ENCODE measurements around the gene MAN2A1. TPM values are rescaled to one million over a fixed set of nuclear protein-coding genes. Genes with fewer than 3 reads are reported as not detected.
"Not testable (repeated sequence)": the region's sequence is repeated elsewhere in the genome, so short reads cannot be mapped to it uniquely, and the experiment has no call there.

MAN2A1 gene
- total RNA-seq, 1 donor from 2014 or later: 7.7 TPM

- ATAC-seq (ENCODE audit: poor library complexity) (no peak), DNase-seq (no peak)
- intact Hi-C loops (cut with DNase I): no loop called here
Observed at GRCh38 chr5:109876941-109877669, 187.4 kb downstream of the MAN2A1 start.

GRCh38 chr5:109877670-109878045, 187.9 kb downstream of the MAN2A1 start:
- DNase-seq (no peak), ATAC-seq (ENCODE audit: poor library complexity) (no peak)
- intact Hi-C loops (cut with DNase I): no loop called here

- ATAC-seq (ENCODE audit: poor library complexity) (no peak), DNase-seq (no peak)
Observed at GRCh38 chr5:109878887-109879286, 189.2 kb downstream of the MAN2A1 start.

GRCh38 chr5:109880907-109881685, 191.4 kb downstream of the MAN2A1 start:
- intact Hi-C loops (cut with DNase I): no loop called here
- DNase-seq (no peak), ATAC-seq (ENCODE audit: poor library complexity) (no peak)

More at GRCh38 chr5:109878887-109879286, 189.2 kb downstream of the MAN2A1 start:
- intact Hi-C loops (cut with DNase I): no loop called here

- intact Hi-C loops (cut with DNase I): no loop called here
- DNase-seq (no peak), ATAC-seq (ENCODE audit: poor library complexity) (no peak)
Observed at GRCh38 chr5:109882546-109882945, 192.8 kb downstream of the MAN2A1 start.

GRCh38 chr5:109884676-109885075, 194.9 kb downstream of the MAN2A1 start:
- intact Hi-C loops (cut with DNase I): no loop called here
- ATAC-seq (ENCODE audit: poor library complexity) (no peak), DNase-seq (no peak)

- DNase-seq: no peak
- intact Hi-C loops (cut with DNase I): no loop called here
- no peak for ATAC-seq (ENCODE audit: poor library complexity)
Observed at GRCh38 chr5:109885205-109885604, 195.5 kb downstream of the MAN2A1 start.

GRCh38 chr5:109888989-109889388, 199.3 kb downstream of the MAN2A1 start:
- intact Hi-C loops (cut with DNase I): no loop called here
- DNase-seq (no peak), ATAC-seq (ENCODE audit: poor library complexity) (no peak)

- intact Hi-C loops (cut with DNase I); DNase-seq; ATAC-seq (ENCODE audit: poor library complexity): not testable (repeated sequence)
Observed at GRCh38 chr5:109893271-109893670, 203.5 kb downstream of the MAN2A1 start.

- ATAC-seq (ENCODE audit: poor library complexity) (no peak), DNase-seq (no peak)
- intact Hi-C loops (cut with DNase I): no loop called here
Observed at GRCh38 chr5:109898269-109899162, 208.8 kb downstream of the MAN2A1 start.

GRCh38 chr5:109899163-109899535, 209.4 kb downstream of the MAN2A1 start:
- DNase-seq (no peak), ATAC-seq (ENCODE audit: poor library complexity) (no peak)
- intact Hi-C loops (cut with DNase I): no loop called here

GRCh38 chr5:109900461-109900860, 210.7 kb downstream of the MAN2A1 start:
- intact Hi-C loops (cut with DNase I): no loop called here
- ATAC-seq (ENCODE audit: poor library complexity): no peak
- DNase-seq: no peak

- intact Hi-C loops (cut with DNase I): no loop called here
- DNase-seq (no peak), ATAC-seq (ENCODE audit: poor library complexity) (no peak)
Observed at GRCh38 chr5:109900911-109901627, 211.3 kb downstream of the MAN2A1 start.

- intact Hi-C loops (cut with DNase I): no loop called here
- no peak for DNase-seq
- no peak for ATAC-seq (ENCODE audit: poor library complexity)
Observed at GRCh38 chr5:109901628-109901981, 211.9 kb downstream of the MAN2A1 start.

- ATAC-seq (ENCODE audit: poor library complexity): no peak
- intact Hi-C loops (cut with DNase I): no loop called here
Observed at GRCh38 chr5:109903061-109903460, 213.3 kb downstream of the MAN2A1 start.

GRCh38 chr5:109905906-109906305, 216.2 kb downstream of the MAN2A1 start:
- intact Hi-C loops (cut with DNase I): no loop called here
- DNase-seq: no peak
- ATAC-seq (ENCODE audit: poor library complexity): no peak

More at GRCh38 chr5:109903061-109903460, 213.3 kb downstream of the MAN2A1 start:
- no peak for DNase-seq

GRCh38 chr5:109907189-109907588, 217.5 kb downstream of the MAN2A1 start:
- intact Hi-C loops (cut with DNase I): no loop called here
- ATAC-seq (ENCODE audit: poor library complexity): peak; percentile 79

GRCh38 chr5:109907731-109908130, 218.0 kb downstream of the MAN2A1 start:
- intact Hi-C loops (cut with DNase I): no loop called here
- DNase-seq (no peak), ATAC-seq (ENCODE audit: poor library complexity) (peak; percentile 51)

More at GRCh38 chr5:109907189-109907588, 217.5 kb downstream of the MAN2A1 start:
- DNase-seq: no peak

GRCh38 chr5:109908366-109908765, 218.6 kb downstream of the MAN2A1 start:
- ATAC-seq (ENCODE audit: poor library complexity) (no peak), DNase-seq (no peak)
- intact Hi-C loops (cut with DNase I): no loop called here
